ENCODE measurements around the gene KRT15.

Gene KRT15

GRCh38 chr17:41563607-41564170 is 45.0 kb upstream of the KRT15 start:
- no peaks in the 10 kb centered on the region for H3K9me2 ChIP-seq (ENCODE audit: low read depth, low read length)

GRCh38 chr17:41561554-41561953 is 42.9 kb upstream of the KRT15 start:
- H3K4me3 ChIP-seq (ENCODE audit: low read depth, low read length, poor library complexity, severe bottlenecking), result no peak overlapping the region
- TF ChIP-seq EZH2 (IDR thresholded peaks at IDR 0.05; ENCODE audit: borderline replicate concordance, low read length), result no peak
- TF ChIP-seq CTCF (IDR thresholded peaks at IDR 0.05; ENCODE audit: low read length), result no peak
- no peaks in the 10 kb centered on the region for H3K9me3 ChIP-seq (ENCODE audit: low read length)
- no peak overlapping the region for H3K4me2 ChIP-seq (ENCODE audit: low read length)
- H3K27ac ChIP-seq (ENCODE audit: low read depth, low read length, poor library complexity, severe bottlenecking), result no peak overlapping the region
- no peaks in the 10 kb centered on the region; the same call in 1 of the 2 replicates for H3K27me3 ChIP-seq (ENCODE audit: insufficient read depth, low read length)
- no peak overlapping the region for H3K9ac ChIP-seq (ENCODE audit: low read length)
- no peaks in the 10 kb centered on the region for H3K9me2 ChIP-seq (ENCODE audit: low read depth, low read length)
- no peaks in the 10 kb centered on the region for H3K79me2 ChIP-seq (ENCODE audit: insufficient read depth, low read length)
- H3F3A ChIP-seq (ENCODE audit: insufficient read depth, low read length), result no peaks in the 10 kb centered on the region
- H3K4me1 ChIP-seq (ENCODE audit: insufficient read depth, low read length, severe bottlenecking), result no peaks in the 10 kb centered on the region
- no peaks in the 10 kb centered on the region for H4K20me1 ChIP-seq (ENCODE audit: insufficient read depth, low read length)
- H2AFZ ChIP-seq (ENCODE audit: low read length), result no peak overlapping the region
- H3K36me3 ChIP-seq (ENCODE audit: insufficient read depth, low read length), result no peaks in the 10 kb centered on the region

More at GRCh38 chr17:41563607-41564170, 45.0 kb upstream of the KRT15 start:
- no peak overlapping the region for H3K4me3 ChIP-seq (ENCODE audit: low read depth, low read length, poor library complexity, severe bottlenecking)
- no peaks in the 10 kb centered on the region for H4K20me1 ChIP-seq (ENCODE audit: insufficient read depth, low read length)
- H3K4me1 ChIP-seq (ENCODE audit: insufficient read depth, low read length, severe bottlenecking), result no peaks in the 10 kb centered on the region
- H3K9me3 ChIP-seq (ENCODE audit: low read length), result no peaks in the 10 kb centered on the region
- H3K79me2 ChIP-seq (ENCODE audit: insufficient read depth, low read length), result no peaks in the 10 kb centered on the region
- H3K36me3 ChIP-seq (ENCODE audit: insufficient read depth, low read length), result no peaks in the 10 kb centered on the region
- no peak overlapping the region for H3K4me2 ChIP-seq (ENCODE audit: low read length)
- H2AFZ ChIP-seq (ENCODE audit: low read length), result no peak overlapping the region
- no peaks in the 10 kb centered on the region; the same call in 1 of the 2 replicates for H3K27me3 ChIP-seq (ENCODE audit: insufficient read depth, low read length)
- no peak overlapping the region for H3K27ac ChIP-seq (ENCODE audit: low read depth, low read length, poor library complexity, severe bottlenecking)
- TF ChIP-seq EZH2 (IDR thresholded peaks at IDR 0.05; ENCODE audit: borderline replicate concordance, low read length) (no peak), CTCF (IDR thresholded peaks at IDR 0.05; ENCODE audit: low read length) (no peak)
- no peak overlapping the region for H3K9ac ChIP-seq (ENCODE audit: low read length)
- no peaks in the 10 kb centered on the region for H3F3A ChIP-seq (ENCODE audit: insufficient read depth, low read length)

DNA sequence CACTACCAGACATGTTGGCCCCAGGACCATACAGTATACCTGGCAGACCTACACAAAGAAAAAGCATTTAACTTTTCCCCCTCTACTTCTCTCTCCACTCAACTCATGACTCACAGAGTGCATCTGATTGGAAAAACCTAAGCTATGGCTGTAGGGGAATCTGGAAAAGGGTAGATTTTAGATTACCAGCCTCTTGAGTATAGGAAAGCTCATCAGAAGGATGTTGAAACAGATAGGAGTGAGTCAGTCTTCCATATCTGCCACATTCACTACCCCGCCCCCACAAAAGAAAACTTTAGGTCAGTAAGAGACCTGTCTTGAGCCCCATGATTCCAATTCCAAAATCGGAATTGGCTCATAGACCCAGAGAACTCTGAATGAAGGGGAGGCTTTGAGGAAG is 40.9 kb upstream of the KRT15 start:
- Histone ChIP-seq H3K4me3 (ENCODE audit: low read depth, low read length, poor library complexity, severe bottlenecking) (no peak overlapping the region), H3F3A (ENCODE audit: insufficient read depth, low read length) (no peaks in the 10 kb centered on the region), H3K9ac (ENCODE audit: low read length) (no peak overlapping the region), H3K9me2 (ENCODE audit: low read depth, low read length) (no peaks in the 10 kb centered on the region), H2AFZ (ENCODE audit: low read length) (no peak overlapping the region), H3K27me3 (ENCODE audit: insufficient read depth, low read length) (no peaks in the 10 kb centered on the region; the same call in 1 of the 2 replicates), H3K4me1 (ENCODE audit: insufficient read depth, low read length, severe bottlenecking) (no peaks in the 10 kb centered on the region), H3K36me3 (ENCODE audit: insufficient read depth, low read length) (no peaks in the 10 kb centered on the region), H3K27ac (ENCODE audit: low read depth, low read length, poor library complexity, severe bottlenecking) (no peak overlapping the region), H3K9me3 (ENCODE audit: low read length) (no peaks in the 10 kb centered on the region), H3K4me2 (ENCODE audit: low read length) (no peak overlapping the region), H3K79me2 (ENCODE audit: insufficient read depth, low read length) (no peaks in the 10 kb centered on the region), H4K20me1 (ENCODE audit: insufficient read depth, low read length) (no peaks in the 10 kb centered on the region)
- no peak for TF ChIP-seq EZH2 (IDR thresholded peaks at IDR 0.05; ENCODE audit: borderline replicate concordance, low read length)
- TF ChIP-seq CTCF (IDR thresholded peaks at IDR 0.05; ENCODE audit: low read length), result no peak

All from OCI-LY1 (cell line).